H1 (cell line): ENCODE data around the gene TMEM255B. TPM values are rescaled to one million over a fixed set of nuclear protein-coding genes. Genes with fewer than 3 reads are reported as not detected.

Source experiments
- CTCF ChIA-PET: fragments of 300-600 bp; sonication (Branson Sonifier 250); formaldehyde crosslinking; loops from one replicate; lab custom pipeline; 2021; ENCODE audit not compliant: partially characterized antibody; lab: Charles Lee
- POLR2A ChIA-PET: fragments of 300-600 bp; sonication (Branson Sonifier 250); formaldehyde crosslinking; loops from one replicate; lab custom pipeline; 2021; ENCODE audit warnings: inconsistent platforms; ENCODE audit not compliant: partially characterized antibody; lab: Charles Lee
- DNase-seq, 2 experiments: peaks; one replicate each; pipeline versions ENCODE4 v3.0.0 to v3.0.0-alpha.2; 2010 to 2022; ENCODE audit warnings: low spot score in 2 of 2, low read depth in 1 of 2, mixed read lengths in 1 of 2
- FAIRE-seq: peaks from 2 replicates; lab custom pipeline; 2011; peaks lifted over from hg19 to GRCh38; lab: Jason Lieb, UNC
- H2AFZ ChIP-seq: 2 replicates; pipeline ENCODE4 v1.8.1; 2012; ENCODE audit warnings: low read length, inconsistent platforms
- H2AK5ac ChIP-seq: 2 replicates; pipeline ENCODE4 v1.6.1; 2013; ENCODE audit warnings: low read depth, low read length
- H2BK120ac ChIP-seq: replicated peaks from 2 replicates; pipeline ENCODE3; 2013; ENCODE audit warnings: low read depth, low read length, inconsistent platforms
- H2BK12ac ChIP-seq: 2 replicates; pipeline ENCODE4 v1.6.1; 2013; ENCODE audit warnings: low read depth, low read length
- H2BK15ac ChIP-seq: 2 replicates; pipeline ENCODE4 v1.6.1; 2013; ENCODE audit warnings: low read length
- H2BK20ac ChIP-seq: 2 replicates; pipeline ENCODE4 v1.6.1; 2013; ENCODE audit warnings: low read length
- H2BK5ac ChIP-seq: 2 replicates; pipeline ENCODE4 v1.6.1; 2013; ENCODE audit warnings: low read depth, low read length
- H3K14ac ChIP-seq: 2 replicates; pipeline ENCODE4 v1.6.1; 2013; ENCODE audit warnings: inconsistent platforms; ENCODE audit not compliant: insufficient read length
- H3K18ac ChIP-seq: 2 replicates; pipeline ENCODE4 v1.6.1; 2013; ENCODE audit warnings: low read length; ENCODE audit errors: extremely low read depth
- H3K23ac ChIP-seq: 2 replicates; pipeline ENCODE4 v1.6.1; 2013; ENCODE audit warnings: inconsistent platforms; ENCODE audit not compliant: insufficient read length
- H3K23me2 ChIP-seq: 2 replicates; pipeline ENCODE4 v1.6.1; 2013; ENCODE audit warnings: low read depth, low read length
- H3K27ac ChIP-seq: 2 replicates; pipeline ENCODE4 v1.6.1; 2011; ENCODE audit warnings: low read depth, low read length, inconsistent platforms
- H3K27me3 ChIP-seq, 4 experiments: replicated peaks in 1 of 4; 1 replicate in 1 of 4; 2 replicates in 3 of 4; pipeline versions ENCODE4 v1.6.1 to v1.8.1; 2011 to 2013; ENCODE audit warnings: low read length in 3 of 4, mild to moderate bottlenecking in 3 of 4, inconsistent platforms in 2 of 4, mixed read lengths in 2 of 4, moderate library complexity in 1 of 4; ENCODE audit not compliant: control insufficient read depth in 3 of 4, insufficient read depth in 3 of 4; ENCODE audit errors: extremely low read depth in 1 of 4
- H3K36me3 ChIP-seq, 4 experiments: 2 replicates each; pipeline versions ENCODE4 v1.6.1 to v1.8.1; 2011 to 2013; ENCODE audit warnings: mild to moderate bottlenecking in 4 of 4, low read length in 3 of 4, moderate library complexity in 2 of 4, control low read depth in 1 of 4, inconsistent platforms in 1 of 4; ENCODE audit not compliant: insufficient read depth in 4 of 4, control insufficient read depth in 2 of 4
- H3K4ac ChIP-seq: replicated peaks from 2 replicates; pipeline ENCODE3; 2013; ENCODE audit warnings: low read length, low read depth, mixed read lengths, inconsistent platforms; ENCODE audit not compliant: insufficient read length
- H3K4me1 ChIP-seq, 4 experiments: replicated peaks in 1 of 4; 1 replicate in 1 of 4; 2 replicates in 3 of 4; pipeline versions ENCODE4 v1.6.1 to v1.8.1; 2011 to 2013; ENCODE audit warnings: low read length in 3 of 4, inconsistent platforms in 2 of 4, mixed read lengths in 1 of 4; ENCODE audit not compliant: insufficient read depth in 4 of 4, control insufficient read depth in 3 of 4
- H3K4me2 ChIP-seq, 2 experiments: 2 replicates each; pipeline versions ENCODE4 v1.6.1 to v1.8.1; 2011 to 2013; ENCODE audit warnings: low read depth in 2 of 2, low read length in 2 of 2, control low read depth in 1 of 2, inconsistent platforms in 1 of 2, mild to moderate bottlenecking in 1 of 2; ENCODE audit not compliant: insufficient read depth in 1 of 2
- H3K4me3 ChIP-seq, 4 experiments: fragments of 200-600, 300-600 bp in 1 of 4; sonication (generic), shearing (Covaris generic), sonication (Bioruptor Twin) in 1 of 4; 2 replicates each; pipeline versions ENCODE4 v1.5.1 to v1.8.1; 2011 to 2016; ENCODE audit warnings: low read length in 4 of 4, low read depth in 3 of 4, control low read depth in 2 of 4, inconsistent platforms in 2 of 4, mild to moderate bottlenecking in 2 of 4, mixed read lengths in 1 of 4, moderate library complexity in 1 of 4; ENCODE audit not compliant: insufficient read depth in 2 of 4; ENCODE audit errors: extremely low read depth in 1 of 4
- H3K56ac ChIP-seq: replicated peaks from 2 replicates; pipeline ENCODE3; 2013; ENCODE audit warnings: low read depth, mild to moderate bottlenecking, mixed read lengths, low read length, inconsistent platforms; ENCODE audit not compliant: insufficient read length
- H3K79me1 ChIP-seq: 2 replicates; pipeline ENCODE4 v1.6.1; 2013; ENCODE audit warnings: low read depth, low read length, control low read depth
- H3K79me2 ChIP-seq, 2 experiments: 2 replicates each; pipeline versions ENCODE4 v1.6.1 to v1.8.1; 2012 to 2013; ENCODE audit warnings: low read length in 2 of 2, mild to moderate bottlenecking in 2 of 2, inconsistent platforms in 1 of 2; ENCODE audit not compliant: insufficient read depth in 2 of 2, control insufficient read depth in 1 of 2
- H3K9ac ChIP-seq, 4 experiments: replicated peaks in 1 of 4; 1 replicate in 1 of 4; 2 replicates in 3 of 4; pipeline versions ENCODE4 v1.6.1 to v1.8.1; 2011 to 2013; ENCODE audit warnings: low read depth in 3 of 4, low read length in 3 of 4, control low read depth in 2 of 4, mild to moderate bottlenecking in 2 of 4, moderate library complexity in 2 of 4, inconsistent platforms in 1 of 4; ENCODE audit errors: extremely low read depth in 1 of 4
- H3K9me3 ChIP-seq, 2 experiments: 2 replicates each; pipeline versions ENCODE4 v1.6.1 to v1.8.1; 2012 to 2013; ENCODE audit warnings: mild to moderate bottlenecking in 2 of 2, moderate library complexity in 2 of 2, control low read depth in 1 of 2, inconsistent platforms in 1 of 2, low read depth in 1 of 2, low read length in 1 of 2, mixed read lengths in 1 of 2; ENCODE audit not compliant: insufficient read depth in 2 of 2
- H4K20me1 ChIP-seq, 2 experiments: replicated peaks in 1 of 2; 2 replicates each; pipeline versions ENCODE3 to v1.8.1; 2011 to 2013; ENCODE audit warnings: inconsistent platforms in 2 of 2, low read length in 2 of 2, mild to moderate bottlenecking in 1 of 2; ENCODE audit not compliant: insufficient read depth in 2 of 2, control insufficient read depth in 1 of 2
- H4K5ac ChIP-seq: 2 replicates; pipeline ENCODE4 v1.6.1; 2013; ENCODE audit warnings: low read length, low read depth, mixed read lengths, inconsistent platforms; ENCODE audit not compliant: insufficient read length
- H4K8ac ChIP-seq: 2 replicates; pipeline ENCODE4 v1.8.0; 2013; ENCODE audit warnings: mild to moderate bottlenecking, moderate library complexity, low read length, inconsistent platforms; ENCODE audit not compliant: insufficient read depth; ENCODE audit errors: extremely low read depth
- H4K91ac ChIP-seq: replicated peaks from 2 replicates; pipeline ENCODE3; 2013; ENCODE audit warnings: low read length, mixed read lengths, inconsistent platforms; ENCODE audit not compliant: insufficient read length
- CEBPB ChIP-seq: IDR thresholded peaks from 2 replicates; pipeline ENCODE4 v1.6.1; 2012; ENCODE audit warnings: low read depth, low read length
- EGR1 ChIP-seq: IDR thresholded peaks from 2 replicates; pipeline ENCODE4 v1.6.1; 2011; ENCODE audit warnings: low read depth, low read length, borderline replicate concordance
- EP300 ChIP-seq, 2 experiments: IDR thresholded peaks; 1 replicate in 1 of 2; 2 replicates in 1 of 2; pipeline ENCODE4 v1.6.1; 2011 to 2012; ENCODE audit warnings: low read depth in 2 of 2, low read length in 2 of 2, mild to moderate bottlenecking in 2 of 2, borderline replicate concordance in 1 of 2, inconsistent platforms in 1 of 2, moderate library complexity in 1 of 2
- HDAC6 ChIP-seq: IDR thresholded peaks from one replicate; pipeline ENCODE4 v1.7.1; 2012; ENCODE audit warnings: low read depth, mild to moderate bottlenecking, inconsistent platforms, low read length, moderate library complexity
- JUN ChIP-seq: IDR thresholded peaks from 2 replicates; pipeline ENCODE4 v1.6.1; 2011; ENCODE audit warnings: low read depth, mild to moderate bottlenecking, improper control_type of control experiment, low read length
- JUND ChIP-seq: IDR thresholded peaks from 2 replicates; pipeline ENCODE4 v1.6.1; 2011; ENCODE audit warnings: mild to moderate bottlenecking, improper control_type of control experiment, low read length
- KDM4A ChIP-seq: IDR thresholded peaks from one replicate; pipeline ENCODE4 v1.7.1; 2012; ENCODE audit warnings: low read depth, mild to moderate bottlenecking, moderate library complexity, low read length, inconsistent platforms; ENCODE audit not compliant: severe bottlenecking
- KDM5A ChIP-seq: fragments of 200-600 bp; IDR thresholded peaks from 2 replicates; pipeline ENCODE4 v1.7.1; 2012; ENCODE audit warnings: mild to moderate bottlenecking, low read length, inconsistent platforms, mixed read lengths
- RAD21 ChIP-seq, 2 experiments: IDR thresholded peaks in 1 of 2; conservative IDR thresholded peaks in 1 of 2; 2 replicates each; pipeline ENCODE4 v1.6.1; 2011; ENCODE audit warnings: low read depth in 2 of 2, low read length in 2 of 2, improper control_type of control experiment in 1 of 2, inconsistent platforms in 1 of 2, mild to moderate bottlenecking in 1 of 2, moderate library complexity in 1 of 2
- RBBP5 ChIP-seq: IDR thresholded peaks from 2 replicates; pipeline ENCODE4 v1.7.1; 2012; ENCODE audit warnings: low read depth, mild to moderate bottlenecking, inconsistent platforms, low read length, moderate library complexity, borderline replicate concordance
- SP2 ChIP-seq: IDR thresholded peaks from 2 replicates; pipeline ENCODE4 v1.6.1; 2012; ENCODE audit warnings: mild to moderate bottlenecking, low read length, inconsistent platforms
- SRF ChIP-seq: IDR thresholded peaks from 2 replicates; pipeline ENCODE4 v1.6.1; 2011; ENCODE audit warnings: mild to moderate bottlenecking, low read depth, low read length, moderate library complexity
- TBP ChIP-seq: IDR thresholded peaks from 2 replicates; pipeline ENCODE4 v1.6.1; 2011; ENCODE audit warnings: low read depth, low read length, improper control_type of control experiment
- TCF12 ChIP-seq: IDR thresholded peaks from 2 replicates; pipeline ENCODE4 v1.6.1; 2011; ENCODE audit warnings: low read depth, mild to moderate bottlenecking, low read length
- WGBS, 2 experiments: shearing (Covaris generic) in 1 of 2; methylation state at CpG; one replicate each; pipeline versions ENCODE4 v1.1.6 to v1.1.7; 2013 to 2015; ENCODE audit warnings: low lambda C conversion rate in 2 of 2, mixed read lengths in 2 of 2, inconsistent platforms in 1 of 2, low coverage in 1 of 2, missing lambda C conversion rate in 1 of 2; ENCODE audit not compliant: insufficient replicate concordance in 2 of 2, insufficient coverage in 1 of 2, insufficient read length in 1 of 2; ENCODE audit errors: extremely low coverage in 1 of 2, missing lambda C conversion rate in 1 of 2; 5-methylcytosine and 5-hydroxymethylcytosine counted together
- polyA plus RNA-seq, 7 experiments: library from polyadenylated mRNA; depleted of rRNA in 3 of 7; stranded (reverse) in 5 of 7; unstranded in 2 of 7; fragments of >200 nt in 5 of 7; fragments of 200-250 nt in 2 of 7; gene quantifications; 1 replicate in 5 of 7; 2 replicates in 1 of 7; 4 replicates in 1 of 7; pipeline versions ENCODE4 v1.2.1 to v1.2.3, GENCODE V29; 2011 to 2013; ENCODE audit warnings: missing spikeins in 2 of 7, mixed read lengths in 2 of 7
- total RNA-seq: library from RNA; stranded (reverse); fragmentation: NEBNext Ultra II Directional; extraction: Animal tissue kit (Norgen Biotek cat#: 25700); gene quantifications from 2 replicates; pipeline ENCODE4 v1.2.1, GENCODE V29; 2021

The TMEM255B gene
- total and polyA plus RNA-seq, 2 of the 8 experiments (the other 6 are each of a cell fraction or from before 2014, with no cell fraction given) = 3.4 to 4.4 TPM

- Histone ChIP-seq H3K23ac (no peak overlapping the region), H3K23me2 (no peaks in the 10 kb centered on the region; the same call in 1 of the 2 replicates), H3K9ac (no peak overlapping the region), H3K18ac (no peak overlapping the region), H2BK12ac (no peak overlapping the region), H3K36me3 (no peaks in the 10 kb centered on the region), H3K4me3 (no peak overlapping the region), H3K27ac (no peak overlapping the region), H2BK5ac (no peak overlapping the region), H2BK120ac (no peak overlapping the region), H3K4ac (no peak overlapping the region), H3K4me2 (no peak overlapping the region), H4K20me1 (peaks cover 0 to 5% of the 10 kb centered on the region in 2 experiments), H4K8ac (no peak overlapping the region; the same call in 1 of the 2 replicates), H2AK5ac (no peak overlapping the region), H3K79me2 (no peaks in the 10 kb centered on the region), H4K5ac (no peak overlapping the region), H4K91ac (no peak overlapping the region), H3K14ac (no peak overlapping the region), H2BK15ac (no peak overlapping the region), H3K9me3 (peaks cover 12 to 37% of the 10 kb centered on the region in 2 experiments; a peak in 3 of 4 replicates), H3K27me3 (peaks cover 0 to 5% (median under 1%) of the 10 kb centered on the region in 4 experiments; a peak in 3 of 7 replicates), H3K79me1 (no peaks in the 10 kb centered on the region), H3K4me1 (peaks cover 0 to 4% (median 0%) of the 10 kb centered on the region in 4 experiments; a peak in 1 of 7 replicates), H3K56ac (no peak overlapping the region), H2BK20ac (no peak overlapping the region), H2AFZ (no peak overlapping the region)
- ChIA-PET CTCF (interaction anchor here (0.8 to 1.3 kb wide), 4 partner anchors 63 to 120 kb away, joined by 3 to 4 read pairs (median 3); partner anchors contain the start of gene GRK1), POLR2A (no interaction called here)
- WGBS, 2 experiments = 83% methylated on average over 19 of the region's 21 CpGs; no CpG with 5 or more reads in 1 of the 2 experiments
- FAIRE-seq (no peak), DNase-seq (no peak)
- no peak for TF ChIP-seq RAD21 (IDR thresholded peaks at IDR 0.05 in 1 of 2, conservative IDR thresholded peaks at IDR 0.05 in 1 of 2; ENCODE audit: low read depth in 2 of 2, low read length in 2 of 2)
- no peak for TF ChIP-seq TBP
- no peak for TF ChIP-seq EGR1
- no peak for TF ChIP-seq TCF12
- TF ChIP-seq KDM5A = no peak
- no peak for TF ChIP-seq HDAC6
- no peak for TF ChIP-seq KDM4A
- TF ChIP-seq EP300 (IDR thresholded peaks at IDR 0.05; ENCODE audit: borderline replicate concordance in 1 of 2, low read depth in 2 of 2, low read length in 2 of 2) = no peak
- no peak for TF ChIP-seq CEBPB
- no peak for TF ChIP-seq JUN
- TF ChIP-seq JUND = no peak
- no peak for TF ChIP-seq SRF
- TF ChIP-seq RBBP5 = no peak
- no peak for TF ChIP-seq SP2
These were observed 28.8 kb upstream of the TMEM255B start for GRCh38 chr13:113730258-113730691.
